ENCODE results near the gene GSDMA.

DNA sequence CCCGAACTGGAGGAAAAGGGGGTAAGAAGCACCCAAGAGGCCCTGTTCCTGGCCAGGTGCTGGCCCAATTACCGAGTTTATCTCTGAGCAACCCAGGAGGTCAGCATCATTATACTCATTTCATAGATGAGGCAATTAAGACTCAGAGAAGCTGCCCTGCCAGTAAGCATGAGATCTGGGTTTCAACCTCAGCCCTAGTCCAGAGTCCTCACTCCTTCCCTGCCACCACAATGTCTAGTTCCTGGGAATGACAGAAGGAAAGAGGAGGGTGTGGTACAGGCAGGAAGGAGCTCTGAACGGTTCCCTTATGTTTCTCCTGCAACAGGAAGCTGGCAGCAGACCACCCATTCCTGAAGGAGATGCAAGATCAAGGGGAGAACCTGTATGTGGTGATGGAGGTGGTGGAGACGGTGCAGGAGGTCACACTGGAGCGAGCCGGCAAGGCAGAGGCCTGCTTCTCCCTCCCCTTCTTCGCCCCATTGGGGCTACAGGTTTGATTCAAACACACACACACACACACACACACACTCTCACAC is 7.4 kb downstream of the GSDMA start:
- TF ChIP-seq JUND (IDR thresholded peaks at IDR 0.05): no peak
- no peak for TF ChIP-seq CTCF (IDR thresholded peaks at IDR 0.05; ENCODE audit: low read depth, low read length, missing input control)
- no peak for TF ChIP-seq RXRA (IDR thresholded peaks at IDR 0.05)
